GM12865 (cell line): ENCODE results near the gene FRMD1.

Experiments used
- DNase-seq: peaks from one replicate; pipeline ENCODE4 v3.0.0; 2010; ENCODE audit warnings: low read depth
- H3K4me3 ChIP-seq: 2 replicates; pipeline ENCODE4 v1.5.1; 2011; ENCODE audit warnings: mild to moderate bottlenecking, low read depth, low read length, control low read depth
- TF ChIP-seq, protein P1 (sequence below): IDR thresholded peaks from 2 replicates; pipeline ENCODE4 v1.5.1; 2011; ENCODE audit warnings: low read length, control low read depth, low read depth, inconsistent platforms; ENCODE audit not compliant: insufficient read depth; ENCODE audit errors: missing control alignments

The FRMD1 gene

GRCh38 chr6:168105813-168106632 is 27.0 kb upstream of the FRMD1 start:
- TF ChIP-seq, protein P1, sequence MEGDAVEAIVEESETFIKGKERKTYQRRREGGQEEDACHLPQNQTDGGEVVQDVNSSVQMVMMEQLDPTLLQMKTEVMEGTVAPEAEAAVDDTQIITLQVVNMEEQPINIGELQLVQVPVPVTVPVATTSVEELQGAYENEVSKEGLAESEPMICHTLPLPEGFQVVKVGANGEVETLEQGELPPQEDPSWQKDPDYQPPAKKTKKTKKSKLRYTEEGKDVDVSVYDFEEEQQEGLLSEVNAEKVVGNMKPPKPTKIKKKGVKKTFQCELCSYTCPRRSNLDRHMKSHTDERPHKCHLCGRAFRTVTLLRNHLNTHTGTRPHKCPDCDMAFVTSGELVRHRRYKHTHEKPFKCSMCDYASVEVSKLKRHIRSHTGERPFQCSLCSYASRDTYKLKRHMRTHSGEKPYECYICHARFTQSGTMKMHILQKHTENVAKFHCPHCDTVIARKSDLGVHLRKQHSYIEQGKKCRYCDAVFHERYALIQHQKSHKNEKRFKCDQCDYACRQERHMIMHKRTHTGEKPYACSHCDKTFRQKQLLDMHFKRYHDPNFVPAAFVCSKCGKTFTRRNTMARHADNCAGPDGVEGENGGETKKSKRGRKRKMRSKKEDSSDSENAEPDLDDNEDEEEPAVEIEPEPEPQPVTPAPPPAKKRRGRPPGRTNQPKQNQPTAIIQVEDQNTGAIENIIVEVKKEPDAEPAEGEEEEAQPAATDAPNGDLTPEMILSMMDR: no peak
- no peak for DNase-seq
- no peak overlapping the region for H3K4me3 ChIP-seq

DNA sequence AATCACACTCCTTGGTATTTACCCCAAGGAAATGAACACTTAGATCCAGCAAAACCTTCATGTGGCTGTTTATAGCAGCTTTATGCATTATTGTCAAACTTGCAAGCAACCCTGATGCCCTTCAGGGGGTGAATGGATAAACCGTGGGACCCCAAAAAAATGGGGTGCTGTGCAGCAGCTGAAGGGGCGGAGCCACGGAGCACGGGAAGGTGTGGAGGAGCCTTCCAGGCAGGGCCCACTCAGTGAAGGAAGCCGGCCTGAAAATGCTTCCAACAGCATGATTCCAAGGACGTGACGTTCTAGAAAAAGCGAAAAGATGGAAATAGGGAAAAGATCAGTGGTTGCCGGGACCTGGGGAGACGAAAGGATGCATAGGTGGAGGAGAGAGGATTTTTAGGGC is 25.6 kb upstream of the FRMD1 start:
- TF ChIP-seq, protein P1: no peak
- no peak overlapping the region for H3K4me3 ChIP-seq
- DNase-seq: no peak

DNA sequence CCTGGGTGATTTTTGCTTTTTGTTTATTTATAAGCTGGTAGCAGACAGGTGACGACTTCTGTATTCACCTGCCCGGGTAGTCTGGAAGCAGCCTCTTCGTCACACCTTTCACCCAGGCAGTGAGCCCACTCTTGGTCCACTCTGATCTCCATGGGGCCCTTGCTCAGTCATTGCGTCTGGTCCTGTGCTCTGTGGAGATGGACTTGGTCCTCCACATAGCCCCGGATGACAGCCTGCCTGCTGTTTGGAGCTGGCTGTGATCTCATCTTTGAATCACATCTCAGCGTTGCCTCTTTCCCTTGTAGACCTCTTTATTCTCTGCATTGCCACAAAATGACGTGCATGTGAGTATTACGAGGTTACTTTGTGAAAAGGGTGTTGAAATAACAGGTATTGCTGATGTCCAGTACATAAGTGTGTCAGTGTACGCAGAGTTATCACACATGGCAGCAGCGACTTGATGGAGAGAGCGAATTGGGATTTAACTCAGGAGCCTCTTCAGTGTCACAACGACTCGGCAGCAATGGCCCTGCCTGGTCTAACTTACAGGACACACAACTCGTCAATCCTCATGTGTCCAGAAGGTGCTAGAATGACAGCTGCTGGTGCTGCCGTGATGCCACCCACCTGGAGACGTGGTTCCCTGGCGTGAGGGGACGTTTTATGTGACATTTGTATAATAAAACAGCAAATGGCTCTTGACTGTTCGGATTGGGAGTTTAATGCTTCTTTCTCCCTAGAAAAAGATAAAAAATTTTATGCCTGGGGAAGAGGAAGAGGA is 24.2 kb upstream of the FRMD1 start:
- no peak for DNase-seq
- TF ChIP-seq, protein P1: no peak
- no peak overlapping the region for H3K4me3 ChIP-seq

DNA sequence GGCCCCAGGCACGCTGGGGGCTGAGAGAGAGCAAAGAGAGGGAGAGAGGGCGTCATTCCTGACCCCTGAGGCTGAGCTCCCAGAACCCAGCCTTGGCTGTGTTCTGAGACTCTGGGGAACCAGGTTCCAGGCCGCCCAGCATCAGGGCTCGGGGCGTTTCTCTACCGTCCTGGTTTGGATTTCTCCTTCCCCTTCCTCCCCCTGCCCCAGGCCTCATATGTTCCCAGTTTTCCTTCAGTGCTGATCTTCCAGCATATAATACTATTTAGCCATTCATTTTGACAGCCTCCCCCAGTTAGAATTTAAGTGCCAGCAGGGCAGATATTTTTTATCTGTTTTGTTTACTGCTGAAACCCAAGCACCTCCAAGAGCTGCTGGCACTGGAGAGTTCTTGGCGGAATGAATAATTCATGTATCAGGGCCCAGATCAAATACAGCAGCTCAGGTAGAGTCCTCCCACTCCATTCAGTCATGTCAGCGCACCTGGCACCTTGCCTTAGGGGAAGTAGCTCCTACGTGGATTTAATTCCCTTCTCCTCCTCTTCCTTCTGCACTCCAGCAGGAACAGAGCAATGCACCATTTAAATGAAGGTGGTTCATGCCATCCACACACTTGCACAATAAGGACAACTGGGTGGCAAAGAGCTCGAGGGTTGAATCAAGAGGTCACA is 23.4 kb upstream of the FRMD1 start:
- DNase-seq: no peak
- H3K4me3 ChIP-seq: no peak overlapping the region
- TF ChIP-seq, protein P1: no peak

DNA sequence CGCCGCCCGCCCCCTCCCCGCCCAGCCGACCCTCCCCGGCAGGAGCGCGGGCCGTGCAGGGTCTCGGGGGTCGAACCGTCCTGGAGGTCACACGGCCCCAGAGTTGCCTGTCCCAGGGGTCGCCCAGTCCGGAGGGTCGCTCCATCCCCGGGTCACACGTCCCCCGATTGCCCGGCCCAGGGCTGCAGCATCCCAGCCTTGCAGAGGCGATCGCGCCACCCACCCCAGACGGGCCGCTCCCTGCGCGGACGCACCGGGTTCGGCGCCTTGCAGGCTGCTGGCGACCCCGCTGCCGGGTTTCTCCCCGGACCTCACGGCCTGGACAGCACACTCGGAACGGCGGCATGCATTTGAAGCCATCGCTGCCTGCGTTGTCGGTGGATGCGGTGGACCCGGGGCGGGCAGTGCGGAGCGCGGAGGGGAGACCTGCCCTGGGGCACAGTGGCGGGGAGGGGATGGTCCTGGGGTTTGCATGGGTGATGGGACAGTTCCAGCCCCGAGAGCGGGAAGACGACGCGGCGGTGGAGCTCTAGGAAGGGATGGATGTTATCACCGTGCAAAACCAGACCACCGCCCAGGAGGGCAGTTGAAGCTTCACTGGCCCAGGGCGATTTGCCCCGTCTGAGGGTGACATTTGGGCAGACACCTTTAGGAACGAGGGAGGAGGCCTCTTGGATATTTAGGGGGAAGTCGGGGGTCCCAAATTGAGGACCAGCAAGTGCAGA is 22.7 kb upstream of the FRMD1 start:
- no peak overlapping the region for H3K4me3 ChIP-seq
- TF ChIP-seq, protein P1: no peak
- DNase-seq: no peak

DNA sequence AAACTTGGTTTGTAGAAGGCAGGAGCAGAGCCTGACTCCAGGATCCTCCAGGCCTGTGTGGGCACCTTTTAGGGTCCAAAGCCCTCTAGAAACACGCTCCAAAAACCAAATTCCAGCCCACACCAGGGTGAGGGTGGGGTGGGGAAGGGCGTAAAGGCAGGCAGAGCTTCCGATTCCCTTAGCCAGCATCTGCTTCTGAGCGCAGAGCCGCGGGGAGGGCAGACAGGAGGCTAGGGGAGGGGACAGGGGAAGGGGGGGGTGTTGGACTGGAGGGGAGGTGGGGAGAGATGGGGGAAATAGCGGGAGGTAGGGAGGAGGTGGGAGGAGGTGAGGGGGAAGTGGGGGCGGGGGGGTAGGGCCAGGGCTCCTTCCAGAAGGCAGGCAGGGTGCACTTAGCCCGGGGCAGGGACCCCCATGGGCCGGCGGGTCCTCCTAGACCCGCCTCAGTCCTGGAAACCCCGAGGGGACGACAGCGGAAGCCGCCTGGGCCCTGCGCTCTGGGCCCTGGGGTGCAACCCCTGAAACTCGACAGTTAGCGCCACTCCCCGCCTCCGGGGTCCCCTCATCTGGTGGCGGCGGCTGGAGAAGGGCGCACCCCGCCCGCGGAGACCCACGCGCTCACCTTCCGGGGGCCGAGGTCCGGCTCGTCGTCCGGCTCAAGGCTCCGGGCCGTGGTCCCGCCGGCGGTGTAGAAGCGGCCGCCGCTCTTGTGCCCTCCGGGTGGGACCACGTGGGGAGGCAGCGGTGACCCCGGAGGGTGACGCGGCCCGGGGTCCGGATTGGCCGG is 22.0 kb upstream of the FRMD1 start:
- no peak overlapping the region for H3K4me3 ChIP-seq
- no peak for DNase-seq
- TF ChIP-seq, protein P1: no peak
